Endothelial cell of umbilical vein (primary cell): Measurements from ENCODE around the gene TSR1.

ENCODE experiments used
- EZH2 ChIP-seq: IDR thresholded peaks from 2 replicates; pipeline ENCODE4 v1.6.1; 2012; ENCODE audit warnings: borderline replicate concordance, low read depth, mild to moderate bottlenecking, moderate library complexity, low read length, inconsistent platforms; ENCODE audit not compliant: severe bottlenecking
- POLR2A ChIP-seq: IDR thresholded peaks from 2 replicates; pipeline ENCODE4 v1.6.1; 2012; ENCODE audit warnings: low read depth, mild to moderate bottlenecking, control low read depth, low read length
- POLR2AphosphoS5 ChIP-seq: IDR thresholded peaks from 2 replicates; pipeline ENCODE4 v1.6.1; 2012; ENCODE audit warnings: low read depth, mild to moderate bottlenecking, control low read depth, low read length, moderate library complexity; ENCODE audit not compliant: insufficient read depth
- TF ChIP-seq, protein P1 (sequence below), 2 donors: IDR thresholded peaks; 1 replicate in 1 of 2; 2 replicates in 1 of 2; pipeline ENCODE4 v1.5.1; 2011; ENCODE audit warnings: low read length in 2 of 2, mild to moderate bottlenecking in 2 of 2, moderate library complexity in 2 of 2, control low read depth in 1 of 2, inconsistent platforms in 1 of 2, low read depth in 1 of 2; ENCODE audit not compliant: insufficient read depth in 1 of 2; ENCODE audit errors: extremely low read depth in 1 of 2

DNA sequence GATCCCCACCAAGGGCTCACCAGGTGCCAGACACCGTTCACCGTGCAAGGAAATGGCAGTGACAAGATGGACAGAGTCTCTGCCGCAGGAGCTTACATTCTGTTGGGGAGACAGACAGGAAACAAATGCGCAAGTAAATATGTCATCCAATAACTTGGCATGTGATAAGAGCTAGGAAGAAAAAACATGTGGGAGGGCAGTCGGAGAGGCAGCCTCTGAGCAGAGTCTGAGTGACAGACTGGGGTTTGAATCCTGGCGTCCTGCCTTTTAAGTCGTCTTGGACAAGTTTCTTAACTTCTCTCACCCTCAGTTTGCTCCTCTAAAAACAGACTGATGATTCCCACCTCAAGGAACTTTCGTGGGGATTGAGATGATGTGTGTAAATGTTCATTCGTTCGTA is 8.3 kb upstream of the TSR1 start:
- TF ChIP-seq EZH2 (no peak), POLR2A (no peak), POLR2AphosphoS5 (no peak)
- TF ChIP-seq, protein P1, sequence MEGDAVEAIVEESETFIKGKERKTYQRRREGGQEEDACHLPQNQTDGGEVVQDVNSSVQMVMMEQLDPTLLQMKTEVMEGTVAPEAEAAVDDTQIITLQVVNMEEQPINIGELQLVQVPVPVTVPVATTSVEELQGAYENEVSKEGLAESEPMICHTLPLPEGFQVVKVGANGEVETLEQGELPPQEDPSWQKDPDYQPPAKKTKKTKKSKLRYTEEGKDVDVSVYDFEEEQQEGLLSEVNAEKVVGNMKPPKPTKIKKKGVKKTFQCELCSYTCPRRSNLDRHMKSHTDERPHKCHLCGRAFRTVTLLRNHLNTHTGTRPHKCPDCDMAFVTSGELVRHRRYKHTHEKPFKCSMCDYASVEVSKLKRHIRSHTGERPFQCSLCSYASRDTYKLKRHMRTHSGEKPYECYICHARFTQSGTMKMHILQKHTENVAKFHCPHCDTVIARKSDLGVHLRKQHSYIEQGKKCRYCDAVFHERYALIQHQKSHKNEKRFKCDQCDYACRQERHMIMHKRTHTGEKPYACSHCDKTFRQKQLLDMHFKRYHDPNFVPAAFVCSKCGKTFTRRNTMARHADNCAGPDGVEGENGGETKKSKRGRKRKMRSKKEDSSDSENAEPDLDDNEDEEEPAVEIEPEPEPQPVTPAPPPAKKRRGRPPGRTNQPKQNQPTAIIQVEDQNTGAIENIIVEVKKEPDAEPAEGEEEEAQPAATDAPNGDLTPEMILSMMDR (IDR thresholded peaks at IDR 0.05; ENCODE audit: extremely low read depth in 1 of 2, insufficient read depth in 1 of 2, low read depth in 1 of 2, low read length in 2 of 2) = no peak
